Mucosa of stomach (tissue), 1 donor: ENCODE results near the gene RBM12.
"Not testable (repeated sequence)": the region's sequence is repeated elsewhere in the genome, so short reads cannot be mapped to it uniquely, and the experiment has no call there.

ENCODE experiments used
- H3K27me3 ChIP-seq: one replicate; pipeline ENCODE4 v1.7.0; 2013; ENCODE audit warnings: mild to moderate bottlenecking, low read length; ENCODE audit not compliant: control insufficient read depth, insufficient read depth
- H3K36me3 ChIP-seq: one replicate; pipeline ENCODE4 v1.7.0; 2013; ENCODE audit warnings: low read length; ENCODE audit not compliant: control insufficient read depth, insufficient read depth
- H3K4me1 ChIP-seq: one replicate; pipeline ENCODE4 v1.7.0; 2013; ENCODE audit warnings: mild to moderate bottlenecking, low read length; ENCODE audit not compliant: control insufficient read depth, insufficient read depth
- H3K4me3 ChIP-seq: one replicate; pipeline ENCODE4 v1.7.0; 2013; ENCODE audit warnings: low read length
- H3K9ac ChIP-seq: one replicate; pipeline ENCODE4 v1.7.0; 2013; ENCODE audit warnings: mild to moderate bottlenecking, low read length, moderate library complexity
- H3K9me3 ChIP-seq: one replicate; pipeline ENCODE4 v1.7.0; 2013; ENCODE audit warnings: mild to moderate bottlenecking, low read length, moderate library complexity; ENCODE audit not compliant: control insufficient read depth
- donor health status: Pancreatic carcinoma.

RBM12 gene

GRCh38 chr20:35695245-35695749, 30.6 kb upstream of the RBM12 start:
- Histone ChIP-seq H3K4me3 (no peak overlapping the region), H3K36me3 (no peaks in the 10 kb centered on the region), H3K4me1 (peaks cover 8% of the 10 kb centered on the region), H3K9me3 (no peaks in the 10 kb centered on the region), H3K9ac (no peak overlapping the region), H3K27me3 (no peaks in the 10 kb centered on the region)

GRCh38 chr20:35690265-35690664, 25.6 kb upstream of the RBM12 start:
- H3K4me1 ChIP-seq, result no peaks in the 10 kb centered on the region
- no peaks in the 10 kb centered on the region for H3K9me3 ChIP-seq
- no peaks in the 10 kb centered on the region for H3K36me3 ChIP-seq
- no peak overlapping the region for H3K9ac ChIP-seq
- no peak overlapping the region for H3K4me3 ChIP-seq
- H3K27me3 ChIP-seq, result no peaks in the 10 kb centered on the region

GRCh38 chr20:35686872-35687271, 22.2 kb upstream of the RBM12 start:
- not testable (repeated sequence) for H3K9ac ChIP-seq, H3K9me3 ChIP-seq, H3K4me3 ChIP-seq, H3K4me1 ChIP-seq, H3K36me3 ChIP-seq, H3K27me3 ChIP-seq

GRCh38 chr20:35685368-35685767, 20.7 kb upstream of the RBM12 start:
- H3K36me3 ChIP-seq, H3K4me3 ChIP-seq, H3K4me1 ChIP-seq, H3K9me3 ChIP-seq, H3K9ac ChIP-seq, H3K27me3 ChIP-seq: not testable (repeated sequence)

GRCh38 chr20:35681960-35682359, 17.3 kb upstream of the RBM12 start:
- Histone ChIP-seq H3K9ac (no peak overlapping the region), H3K4me1 (no peaks in the 10 kb centered on the region), H3K4me3 (no peak overlapping the region), H3K9me3 (no peaks in the 10 kb centered on the region), H3K27me3 (no peaks in the 10 kb centered on the region), H3K36me3 (no peaks in the 10 kb centered on the region)

- H3K4me3 ChIP-seq, result no peak overlapping the region
- H3K9ac ChIP-seq, result no peak overlapping the region
- H3K4me1 ChIP-seq, result no peaks in the 10 kb centered on the region
- no peaks in the 10 kb centered on the region for H3K27me3 ChIP-seq
- H3K9me3 ChIP-seq, result no peaks in the 10 kb centered on the region
- H3K36me3 ChIP-seq, result no peaks in the 10 kb centered on the region
Observed at GRCh38 chr20:35680452-35681183, 15.9 kb upstream of the RBM12 start.

GRCh38 chr20:35674921-35675320, 10.2 kb upstream of the RBM12 start:
- Histone ChIP-seq H3K27me3 (no peaks in the 10 kb centered on the region), H3K4me3 (no peak overlapping the region), H3K4me1 (no peaks in the 10 kb centered on the region), H3K36me3 (no peaks in the 10 kb centered on the region), H3K9me3 (no peaks in the 10 kb centered on the region), H3K9ac (no peak overlapping the region)

- Histone ChIP-seq H3K9ac (no peak overlapping the region), H3K27me3 (no peaks in the 10 kb centered on the region), H3K36me3 (no peaks in the 10 kb centered on the region), H3K4me1 (no peaks in the 10 kb centered on the region), H3K9me3 (no peaks in the 10 kb centered on the region), H3K4me3 (no peak overlapping the region)
Observed at GRCh38 chr20:35673884-35674283, 9.2 kb upstream of the RBM12 start.

- no peaks in the 10 kb centered on the region for H3K27me3 ChIP-seq
Observed at GRCh38 chr20:35669681-35670080, 5.0 kb upstream of the RBM12 start.

GRCh38 chr20:35669221-35669620, 4.5 kb upstream of the RBM12 start:
- H3K4me3 ChIP-seq, result no peak overlapping the region
- H3K27me3 ChIP-seq, result no peaks in the 10 kb centered on the region
- H3K9ac ChIP-seq, result no peak overlapping the region
- H3K4me1 ChIP-seq, result no peaks in the 10 kb centered on the region
- H3K9me3 ChIP-seq, result no peaks in the 10 kb centered on the region
- no peaks in the 10 kb centered on the region for H3K36me3 ChIP-seq

More at GRCh38 chr20:35669681-35670080, 5.0 kb upstream of the RBM12 start:
- no peaks in the 10 kb centered on the region for H3K36me3 ChIP-seq
- no peaks in the 10 kb centered on the region for H3K4me1 ChIP-seq
- H3K4me3 ChIP-seq, result no peak overlapping the region
- no peak overlapping the region for H3K9ac ChIP-seq
- H3K9me3 ChIP-seq, result no peaks in the 10 kb centered on the region

- Histone ChIP-seq H3K4me1 (peaks cover 8% of the 10 kb centered on the region), H3K36me3 (no peaks in the 10 kb centered on the region), H3K4me3 (no peak overlapping the region)
Observed at GRCh38 chr20:35665949-35666288, 1.2 kb upstream of the RBM12 start.

GRCh38 chr20:35663516-35664465, 909 bp downstream of the RBM12 start:
- no peaks in the 10 kb centered on the region for H3K9me3 ChIP-seq
- peak overlapping the region; percentile 99 for H3K4me3 ChIP-seq
- H3K9ac ChIP-seq, result peak overlapping the region; percentile 98
- H3K4me1 ChIP-seq, result peaks cover 11% of the 10 kb centered on the region
- H3K36me3 ChIP-seq, result no peaks in the 10 kb centered on the region
- no peaks in the 10 kb centered on the region for H3K27me3 ChIP-seq

More at GRCh38 chr20:35665949-35666288, 1.2 kb upstream of the RBM12 start:
- no peaks in the 10 kb centered on the region for H3K9me3 ChIP-seq
- H3K27me3 ChIP-seq, result no peaks in the 10 kb centered on the region
- H3K9ac ChIP-seq, result no peak overlapping the region
